ENCODE data around the gene TBC1D24.

Gene TBC1D24

DNA sequence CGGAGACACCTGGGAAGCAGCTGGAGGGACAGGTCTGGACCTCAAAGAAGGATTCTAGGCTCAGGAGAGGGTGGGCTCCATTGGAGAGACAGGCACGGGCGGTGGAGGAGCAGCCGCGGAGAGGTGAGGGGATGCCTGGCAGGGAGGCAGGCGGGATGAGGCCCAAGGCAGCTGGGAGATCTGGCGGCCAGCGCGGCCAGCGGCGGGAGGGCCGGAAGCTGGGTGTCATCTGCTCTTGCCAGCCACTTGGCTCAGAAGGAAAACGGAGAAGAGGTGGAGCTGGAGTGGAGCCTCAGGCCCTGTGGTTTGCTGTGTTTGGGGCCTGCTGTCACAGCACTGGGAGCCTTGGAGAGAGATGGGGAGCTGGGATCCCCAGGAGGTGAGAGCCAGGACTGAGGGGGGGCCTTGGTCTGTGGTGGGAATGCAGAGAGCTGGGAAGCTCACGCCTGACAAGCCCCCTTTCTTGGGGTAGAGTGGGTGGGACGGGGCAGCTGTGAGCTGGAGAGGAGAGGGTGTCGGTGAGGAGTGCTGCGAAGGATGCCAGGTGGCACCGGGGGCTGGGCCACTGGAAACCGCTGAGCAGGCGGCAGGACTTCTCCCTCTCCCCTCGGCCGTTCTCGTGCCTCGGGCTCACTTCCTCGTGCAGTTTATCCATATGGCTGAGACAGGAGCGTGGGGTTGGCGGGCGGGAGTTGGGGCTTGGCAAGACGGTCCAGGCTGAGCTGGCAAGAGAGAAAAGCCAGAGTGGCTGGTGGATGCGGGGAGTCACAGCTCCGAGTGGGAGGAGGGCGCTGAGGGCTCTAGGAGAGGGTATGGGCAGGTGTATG, 8.0 kb downstream of the TBC1D24 start:
- no peak for DNase-seq (ENCODE audit: low read depth, low spot score)

GRCh38 chr16:2483939-2484897, 9.3 kb downstream of the TBC1D24 start:
- DNase-seq (ENCODE audit: low read depth, low spot score): no peak

DNA sequence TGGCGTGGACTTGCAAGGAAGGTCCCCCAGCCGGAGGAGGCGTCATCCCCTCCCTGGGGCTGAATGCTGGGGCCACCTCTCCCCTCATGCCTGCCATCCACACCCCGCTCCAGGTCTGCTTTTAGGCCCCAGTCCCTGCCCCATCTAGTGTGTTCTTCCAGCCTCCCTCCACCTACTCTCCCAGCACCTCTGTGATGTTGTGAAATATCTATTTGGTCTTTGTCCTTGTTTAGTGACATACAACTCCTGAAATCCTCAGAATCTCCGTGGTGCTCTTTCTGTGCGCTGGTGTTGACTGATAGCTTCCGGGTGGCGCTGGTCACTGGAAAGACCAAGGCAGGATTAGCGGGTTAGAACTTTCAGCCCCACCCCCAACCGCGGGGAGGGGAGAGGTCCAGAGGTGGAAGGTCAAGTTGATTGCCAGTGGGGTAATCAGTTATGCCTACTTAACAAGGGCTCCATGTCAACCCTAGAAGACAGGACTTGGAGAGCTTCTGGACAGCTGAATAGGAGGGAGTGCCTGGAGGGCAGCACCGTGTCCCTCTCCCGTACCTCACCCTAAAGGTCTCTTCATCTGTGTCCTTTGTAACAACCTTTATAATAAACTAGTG, 10.1 kb downstream of the TBC1D24 start:
- DNase-seq (ENCODE audit: low read depth, low spot score): no peak

- DNase-seq (ENCODE audit: low read depth, low spot score): no peak
These were observed 11.0 kb downstream of the TBC1D24 start for GRCh38 chr16:2485811-2486507.

DNA sequence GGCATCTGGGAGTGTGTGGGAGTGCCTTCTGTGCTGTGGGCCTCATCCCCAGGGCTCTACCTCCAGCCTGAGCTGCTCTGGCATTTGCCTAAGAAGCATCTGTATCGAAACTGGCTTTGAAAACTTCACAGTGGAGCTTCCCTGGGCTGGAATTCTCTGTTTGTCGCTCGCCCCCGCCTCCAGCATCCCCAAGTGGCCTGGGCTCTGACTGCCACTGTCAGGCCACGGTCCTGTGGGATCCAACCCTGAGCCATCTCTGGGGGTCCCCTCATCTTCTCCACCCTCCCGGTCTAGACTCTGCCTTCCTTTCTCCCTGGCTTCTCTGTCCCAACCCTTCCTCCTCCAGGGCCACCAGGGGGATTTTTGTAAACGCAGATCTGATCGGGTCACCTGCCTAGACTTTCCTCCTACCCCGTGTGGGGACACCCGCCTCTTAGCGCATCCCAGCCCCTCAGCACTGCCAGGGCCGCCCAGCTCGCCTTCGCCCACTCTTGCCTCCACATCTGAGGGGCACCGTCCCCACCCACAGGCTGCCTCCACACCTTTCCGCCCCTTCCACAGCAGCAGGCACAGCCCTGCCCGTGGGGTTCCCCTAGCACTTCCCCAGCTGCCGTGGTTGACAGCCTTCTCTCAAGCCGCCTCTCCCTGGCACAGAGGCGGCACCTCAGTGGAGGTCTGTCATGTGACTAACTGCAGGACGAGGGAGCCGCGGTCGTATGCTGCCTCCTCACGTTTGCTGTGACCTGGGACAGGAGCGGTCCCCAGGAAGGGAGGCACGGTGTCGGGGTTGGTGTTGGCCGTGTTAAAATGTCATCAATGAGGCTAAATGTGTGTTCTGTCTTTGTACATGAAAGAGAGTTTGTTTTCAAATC, 12.0 kb downstream of the TBC1D24 start:
- DNase-seq (ENCODE audit: low read depth, low spot score): peak; percentile 26

DNA sequence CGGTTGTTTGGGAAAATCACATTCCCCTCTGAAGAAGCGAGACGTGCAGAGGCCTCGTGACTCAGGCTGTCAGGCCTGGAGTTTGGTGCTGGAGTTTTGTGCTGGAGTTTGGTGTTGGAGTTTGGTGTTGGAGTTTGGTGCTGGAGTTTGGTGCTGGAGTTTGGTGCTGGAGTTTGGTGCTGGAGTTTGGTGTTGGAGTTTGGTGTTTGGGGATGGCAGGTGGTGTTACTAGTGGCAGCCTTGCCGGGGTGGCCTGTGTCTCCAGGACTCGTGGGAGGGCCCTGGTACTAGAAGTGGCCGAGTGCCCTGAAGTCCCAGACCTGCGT, 12.6 kb downstream of the TBC1D24 start:
- DNase-seq (ENCODE audit: low read depth, low spot score): no peak

DNA sequence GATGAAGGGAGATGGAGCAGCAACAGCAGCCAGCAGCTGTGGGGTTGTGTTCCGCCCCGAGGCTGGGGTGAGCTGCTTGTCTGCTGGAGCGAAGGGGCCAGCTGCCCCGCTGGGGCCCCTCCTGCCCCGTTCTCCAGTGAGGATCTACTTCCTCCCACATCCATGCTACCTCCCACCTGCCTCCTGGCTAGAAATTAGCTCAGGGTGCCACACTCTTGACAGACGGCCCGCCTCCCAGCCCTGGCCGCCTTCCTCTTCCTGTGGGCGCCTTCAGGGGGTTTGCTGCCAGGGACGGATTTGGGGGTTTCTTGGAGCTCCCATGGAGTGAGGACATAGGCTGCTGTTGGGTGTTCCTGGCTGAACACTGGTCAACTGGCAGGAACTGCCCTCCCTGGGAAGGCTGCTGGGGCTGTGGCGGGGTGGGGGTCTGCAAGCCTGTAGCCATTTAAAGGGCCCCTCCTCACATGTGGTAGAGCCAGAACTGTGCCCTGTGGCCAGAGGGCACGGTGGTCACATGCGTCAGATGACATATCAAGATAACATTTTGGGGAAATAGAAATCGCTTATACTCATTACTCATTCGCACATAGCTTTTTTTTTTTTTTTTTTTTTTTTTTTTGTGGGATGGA, 13.1 kb downstream of the TBC1D24 start:
- DNase-seq (ENCODE audit: low read depth, low spot score): peak; percentile 24

DNA sequence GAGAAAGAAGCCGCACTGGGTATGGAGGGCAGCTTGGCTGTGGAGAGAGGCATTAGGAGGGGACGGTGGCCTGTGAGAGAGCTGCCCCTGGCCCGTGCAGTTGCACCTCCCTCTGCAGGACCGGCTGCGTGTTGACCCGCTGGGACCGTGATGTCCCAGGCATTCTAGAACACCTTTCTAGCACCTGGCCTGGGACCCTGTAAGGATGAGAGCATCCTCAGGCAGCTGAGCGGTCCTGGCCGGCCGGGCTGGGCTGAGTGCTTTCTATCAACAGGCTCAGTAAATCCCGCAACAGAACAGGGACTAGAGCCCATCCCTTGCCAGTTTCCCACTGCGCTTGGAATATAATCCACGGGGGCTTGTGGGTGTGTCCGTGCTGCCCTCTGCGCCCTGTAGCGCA, 14.7 kb downstream of the TBC1D24 start:
- no peak for DNase-seq (ENCODE audit: low read depth, low spot score)

GRCh38 chr16:2490190-2491105, 15.5 kb downstream of the TBC1D24 start:
- DNase-seq (ENCODE audit: low read depth, low spot score): no peak

- DNase-seq (ENCODE audit: low read depth, low spot score): no peak
These were observed 17.4 kb downstream of the TBC1D24 start for GRCh38 chr16:2492292-2492691.

GRCh38 chr16:2493605-2494004, 18.7 kb downstream of the TBC1D24 start:
- DNase-seq (ENCODE audit: low read depth, low spot score): no peak

DNA sequence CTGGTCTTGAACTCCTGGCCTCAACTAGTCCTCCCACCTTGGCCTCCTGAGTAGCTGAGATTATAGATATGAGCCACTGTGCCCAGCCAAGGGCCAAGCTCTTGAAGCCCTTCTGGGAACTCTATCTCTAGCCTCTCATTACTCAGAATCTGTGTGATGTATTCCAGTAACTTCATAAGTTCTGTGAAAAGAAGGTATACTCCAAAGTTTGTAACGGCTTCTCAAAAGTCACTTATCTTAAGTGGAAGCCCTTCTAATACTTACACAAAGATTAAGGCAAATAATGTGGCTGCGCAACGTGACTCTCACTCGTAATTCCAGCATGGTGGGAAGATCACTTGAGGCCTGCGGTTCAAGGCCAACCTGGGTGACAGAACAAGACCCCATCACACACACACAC, 19.7 kb downstream of the TBC1D24 start:
- DNase-seq (ENCODE audit: low read depth, low spot score): no peak

DNA sequence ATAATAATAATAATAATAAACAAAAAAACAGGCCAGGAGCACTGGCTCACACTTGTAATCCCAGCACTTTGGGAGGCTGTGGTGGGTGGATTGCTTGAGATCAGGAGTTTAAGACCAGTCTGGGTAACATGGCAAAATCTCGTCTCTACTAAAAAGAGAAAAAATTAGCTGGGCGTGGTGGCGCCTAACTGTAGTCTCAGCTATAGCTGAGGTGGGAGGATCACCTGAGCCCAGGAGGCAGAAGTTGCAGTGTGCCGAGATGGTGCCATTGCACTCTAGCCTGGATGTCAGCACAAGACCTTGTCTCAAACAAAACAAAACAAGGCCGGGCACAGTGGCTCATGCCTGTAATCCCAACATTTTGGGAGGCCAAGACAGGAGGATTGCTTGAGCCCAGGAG, 20.1 kb downstream of the TBC1D24 start:
- no peak for DNase-seq (ENCODE audit: low read depth, low spot score)

- DNase-seq (ENCODE audit: low read depth, low spot score): no peak
These were observed 21.5 kb downstream of the TBC1D24 start for GRCh38 chr16:2496223-2497115.

GRCh38 chr16:2497116-2497630, 22.2 kb downstream of the TBC1D24 start:
- peak; percentile 65 for DNase-seq (ENCODE audit: low read depth, low spot score)

DNA sequence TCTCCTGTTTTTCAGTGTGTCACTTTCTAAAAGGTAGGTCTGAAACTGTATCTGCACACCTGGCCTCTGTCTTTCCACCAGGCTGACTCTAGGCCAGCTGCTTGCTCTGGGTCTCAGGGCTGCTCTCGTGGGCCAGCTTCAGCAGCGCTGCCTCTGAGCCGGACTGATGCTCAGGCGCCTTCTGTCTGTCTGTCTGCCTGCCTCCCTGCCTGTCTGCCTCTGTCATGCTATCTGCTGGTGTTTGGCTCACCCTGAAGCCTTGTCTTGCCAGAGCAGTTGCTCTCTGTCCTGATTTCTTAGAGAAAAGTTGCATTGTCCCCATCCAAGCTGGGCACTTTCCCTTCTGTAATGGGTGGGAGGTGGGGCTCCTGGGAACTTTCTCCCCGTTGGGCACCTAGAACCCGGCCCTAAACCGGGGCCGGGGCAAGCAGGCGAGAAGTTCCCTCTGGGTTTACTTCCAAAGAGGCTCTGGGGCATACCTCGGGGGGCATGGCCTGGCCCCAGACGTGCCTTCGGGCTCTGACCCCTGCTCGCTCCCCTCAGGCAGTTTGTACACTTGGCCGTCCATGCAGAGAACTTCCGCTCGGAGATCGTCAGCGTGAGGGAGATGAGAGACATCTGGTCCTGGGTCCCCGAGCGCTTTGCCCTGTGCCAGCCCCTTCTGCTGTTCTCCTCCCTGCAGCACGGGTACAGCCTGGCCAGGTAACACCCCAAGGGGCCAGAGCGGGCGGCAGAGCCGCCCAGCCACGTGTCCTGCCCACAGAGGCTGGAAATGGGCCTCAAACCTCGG, 23.0 kb downstream of the TBC1D24 start:
- no peak for DNase-seq (ENCODE audit: low read depth, low spot score)

All from ELF-1 (cell line).